Calu3 (cell line): ENCODE data around the gene GPR151. TPM values are rescaled to one million over a fixed set of nuclear protein-coding genes. Genes with fewer than 3 reads are reported as not detected.
A peak's percentile ranks its signal among the peaks of the same experiment; 100 is the strongest.

ENCODE experiments used
- BruUV-seq: library from RNA; stranded (reverse); fragments of 400-500 nt; replicated peaks from 2 replicates; lab custom pipeline; 2021; lab: Mats Ljungman, UMichigan
- CTCF ChIA-PET: fragments of 300-600 bp; sonication (Branson Sonifier 250); formaldehyde crosslinking; loops from one replicate; lab custom pipeline; 2022; ENCODE audit warnings: antibody characterized with exemption; lab: Charles Lee
- DNase-seq: peaks from one replicate; pipeline ENCODE4 v3.0.0; 2022
- H3K27ac Mint-ChIP-seq: one replicate; pipeline ENCODE4 v1.8.0; 2022; ENCODE audit warnings: mixed read lengths; ENCODE audit not compliant: unreplicated experiment
- H3K27me3 Mint-ChIP-seq: one replicate; pipeline ENCODE4 v1.8.0; 2022; ENCODE audit warnings: mixed read lengths; ENCODE audit not compliant: unreplicated experiment
- H3K36me3 Mint-ChIP-seq: one replicate; pipeline ENCODE4 v1.8.0; 2022; ENCODE audit warnings: mild to moderate bottlenecking, moderate library complexity, mixed read lengths; ENCODE audit not compliant: insufficient read depth, unreplicated experiment
- H3K4me1 Mint-ChIP-seq: one replicate; pipeline ENCODE4 v1.8.0; 2022; ENCODE audit warnings: mild to moderate bottlenecking, low read depth, mixed read lengths; ENCODE audit not compliant: unreplicated experiment
- H3K4me3 Mint-ChIP-seq: one replicate; pipeline ENCODE4 v1.8.0; 2022; ENCODE audit warnings: mild to moderate bottlenecking, low read depth, moderate library complexity, mixed read lengths; ENCODE audit not compliant: unreplicated experiment
- H3K9me3 Mint-ChIP-seq: one replicate; pipeline ENCODE4 v1.8.0; 2022; ENCODE audit warnings: low read depth, mixed read lengths; ENCODE audit not compliant: unreplicated experiment
- intact Hi-C: fragments of 100-400 bp; cut with micrococcal nuclease; formaldehyde crosslinking; loops from one replicate; pipeline ENCODE4 v1.10.0; 2022; ENCODE audit not compliant: unreplicated experiment
- total RNA-seq: library from RNA; stranded (reverse); gene quantifications from 2 replicates; pipeline ENCODE4 v1.2.3, GENCODE V29; 2022
- TF ChIP-seq, protein P1 (sequence below): fragments of 200-600 bp; IDR thresholded peaks from one replicate; pipeline ENCODE4 v1.8.0; 2022; ENCODE audit warnings: antibody characterized with exemption; ENCODE audit not compliant: unreplicated experiment

GPR151 gene
- total RNA-seq, 1 experiment from 2014 or later, result not detected

DNA sequence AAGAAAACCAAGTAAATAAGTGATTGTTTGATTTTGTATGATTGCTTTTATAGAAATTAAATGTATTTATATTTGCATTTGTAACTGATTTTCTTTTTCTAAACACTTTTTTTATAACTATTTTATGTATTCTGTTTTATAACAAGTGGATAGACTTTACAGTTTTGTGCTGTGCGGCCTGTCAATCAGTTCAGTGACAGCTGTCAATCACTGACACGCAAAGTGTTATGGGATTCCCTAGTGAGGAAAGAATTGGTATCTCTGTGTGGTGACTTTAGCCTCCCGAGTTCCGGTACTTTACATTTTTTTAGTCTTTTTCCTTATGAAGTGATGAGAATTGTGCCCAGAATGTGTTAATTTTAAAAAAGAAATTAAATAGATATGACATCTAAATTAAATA lies 16.3 kb downstream of the GPR151 start:
- intact Hi-C loops, result loop anchor here (5.0 kb wide), 1 partner anchor 37 kb away; no protein-coding TSS in a partner anchor
- Mint-ChIP-seq H3K4me1 (peaks cover 10% of the 10 kb centered on the region), H3K4me3 (no peak overlapping the region), H3K9me3 (no peaks in the 10 kb centered on the region), H3K36me3 (peaks cover 39% of the 10 kb centered on the region), H3K27me3 (no peaks in the 10 kb centered on the region), H3K27ac (no peak overlapping the region)
- no peak for DNase-seq
- CTCF ChIA-PET, result interaction anchor here (0.6 kb wide), 1 partner anchor 884 kb away, joined by 4 read pairs; no protein-coding TSS in a partner anchor
- BruUV-seq, result no TSS peak
- TF ChIP-seq, protein P1, sequence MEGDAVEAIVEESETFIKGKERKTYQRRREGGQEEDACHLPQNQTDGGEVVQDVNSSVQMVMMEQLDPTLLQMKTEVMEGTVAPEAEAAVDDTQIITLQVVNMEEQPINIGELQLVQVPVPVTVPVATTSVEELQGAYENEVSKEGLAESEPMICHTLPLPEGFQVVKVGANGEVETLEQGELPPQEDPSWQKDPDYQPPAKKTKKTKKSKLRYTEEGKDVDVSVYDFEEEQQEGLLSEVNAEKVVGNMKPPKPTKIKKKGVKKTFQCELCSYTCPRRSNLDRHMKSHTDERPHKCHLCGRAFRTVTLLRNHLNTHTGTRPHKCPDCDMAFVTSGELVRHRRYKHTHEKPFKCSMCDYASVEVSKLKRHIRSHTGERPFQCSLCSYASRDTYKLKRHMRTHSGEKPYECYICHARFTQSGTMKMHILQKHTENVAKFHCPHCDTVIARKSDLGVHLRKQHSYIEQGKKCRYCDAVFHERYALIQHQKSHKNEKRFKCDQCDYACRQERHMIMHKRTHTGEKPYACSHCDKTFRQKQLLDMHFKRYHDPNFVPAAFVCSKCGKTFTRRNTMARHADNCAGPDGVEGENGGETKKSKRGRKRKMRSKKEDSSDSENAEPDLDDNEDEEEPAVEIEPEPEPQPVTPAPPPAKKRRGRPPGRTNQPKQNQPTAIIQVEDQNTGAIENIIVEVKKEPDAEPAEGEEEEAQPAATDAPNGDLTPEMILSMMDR, result no peak

DNA sequence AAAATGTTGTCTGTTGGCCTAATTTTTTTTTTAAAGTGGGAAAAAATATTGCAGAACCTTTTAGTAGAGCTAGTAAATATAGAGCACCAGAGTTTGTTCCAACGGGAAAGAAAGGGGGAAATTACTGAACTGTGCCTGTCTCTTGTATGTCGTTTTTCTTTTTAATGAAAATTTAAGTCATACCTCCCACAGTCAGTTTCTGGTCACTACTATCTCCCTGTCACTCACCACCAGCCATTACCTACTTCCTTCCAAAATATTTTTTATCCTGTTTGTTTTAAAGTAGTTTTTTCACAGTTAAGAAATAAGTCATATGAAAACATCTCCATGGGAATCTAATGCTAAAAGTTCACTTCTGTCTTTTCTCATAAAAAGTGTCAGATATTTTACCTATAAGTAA lies 21.3 kb downstream of the GPR151 start:
- BruUV-seq, result no TSS peak
- TF ChIP-seq, protein P1, result no peak
- CTCF ChIA-PET, result no interaction called here
- Mint-ChIP-seq H3K36me3 (peaks cover 51% of the 10 kb centered on the region), H3K27me3 (no peaks in the 10 kb centered on the region), H3K4me3 (no peak overlapping the region), H3K4me1 (peaks cover 10% of the 10 kb centered on the region), H3K27ac (no peak overlapping the region), H3K9me3 (no peaks in the 10 kb centered on the region)
- intact Hi-C loops, result loop anchor here (5.0 kb wide), 1 partner anchor 32 kb away; no protein-coding TSS in a partner anchor
- DNase-seq, result no peak

DNA sequence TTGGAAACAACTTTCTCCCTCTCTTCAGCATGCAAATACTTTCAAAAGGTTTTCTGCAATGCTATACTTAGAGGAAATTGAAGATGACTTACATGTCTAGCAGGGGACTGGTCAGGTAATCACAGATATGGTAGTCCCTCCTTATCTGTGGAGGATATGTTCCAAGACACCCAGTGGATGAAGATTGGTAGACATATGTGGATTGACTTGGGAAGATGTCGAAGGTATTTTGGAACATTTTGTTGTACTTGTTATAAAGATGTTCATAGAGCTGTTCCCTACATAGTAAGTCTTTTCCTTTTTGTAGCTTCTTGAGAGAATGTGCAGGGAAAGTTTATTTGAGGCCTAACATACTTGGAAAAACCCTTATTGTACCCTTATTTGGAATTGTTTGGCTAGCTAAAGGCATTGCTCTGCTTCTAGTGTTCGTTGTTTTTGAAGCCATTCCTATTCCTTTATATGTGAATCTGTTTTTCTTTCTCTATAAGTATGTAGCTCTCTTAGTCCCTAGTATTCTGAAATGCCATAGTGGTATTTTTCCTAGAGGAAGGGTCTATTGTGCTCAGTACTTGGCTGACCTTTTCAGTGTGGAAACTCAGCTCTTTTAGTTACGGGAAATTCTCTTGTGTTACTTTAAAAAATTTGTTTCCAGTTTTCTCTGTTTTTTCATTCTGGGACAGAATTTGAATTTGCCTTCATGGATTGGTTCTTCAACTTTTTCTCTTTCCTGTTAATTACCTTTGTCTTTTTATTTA lies 25.7 kb downstream of the GPR151 start:
- TF ChIP-seq, protein P1, result no peak
- Mint-ChIP-seq H3K27me3 (no peaks in the 10 kb centered on the region), H3K9me3 (no peaks in the 10 kb centered on the region), H3K36me3 (peaks cover 58% of the 10 kb centered on the region), H3K4me3 (no peak overlapping the region), H3K4me1 (no peaks in the 10 kb centered on the region), H3K27ac (no peak overlapping the region)
- CTCF ChIA-PET, result no interaction called here
- no TSS peak for BruUV-seq
- DNase-seq, result no peak
- intact Hi-C loops, result no loop called here

DNA sequence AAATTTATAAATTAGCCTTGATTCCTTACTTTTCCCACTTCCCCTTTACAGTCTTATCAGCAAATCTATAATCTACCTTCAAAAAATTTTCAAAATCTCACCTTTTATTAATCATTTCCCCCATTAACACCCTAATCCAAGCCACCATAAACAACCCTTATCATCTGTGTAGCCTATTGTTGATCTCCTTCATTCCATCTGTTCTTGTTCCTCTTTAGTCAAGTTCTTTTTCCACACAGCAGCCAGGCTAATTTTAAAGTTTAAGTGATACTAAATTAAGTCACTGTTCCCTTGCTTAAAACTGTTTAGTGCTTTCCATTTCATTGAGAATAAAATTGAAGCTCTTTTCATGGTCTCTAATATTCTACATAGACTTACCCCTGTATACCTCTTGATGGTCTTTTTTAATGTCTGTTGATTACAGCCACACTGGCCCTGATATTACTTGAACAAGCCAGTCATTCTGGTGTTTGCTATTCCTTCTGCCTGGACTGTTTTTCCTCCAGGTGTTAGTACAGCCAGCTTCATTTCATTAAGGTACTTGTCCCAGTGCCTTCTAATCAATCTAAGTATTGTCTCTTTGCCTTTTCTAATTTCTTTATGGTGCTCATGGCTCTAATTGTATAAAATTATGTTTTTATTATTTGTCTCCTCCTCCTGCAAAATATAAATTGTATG lies 31.1 kb downstream of the GPR151 start:
- no TSS peak for BruUV-seq
- CTCF ChIA-PET, result no interaction called here
- no peaks in the 10 kb centered on the region for H3K4me1 Mint-ChIP-seq
- no peaks in the 10 kb centered on the region for H3K9me3 Mint-ChIP-seq
- H3K27ac Mint-ChIP-seq, result peak overlapping the region; percentile 1
- TF ChIP-seq, protein P1, result no peak
- peaks cover 43% of the 10 kb centered on the region for H3K36me3 Mint-ChIP-seq
- no peaks in the 10 kb centered on the region for H3K27me3 Mint-ChIP-seq
- intact Hi-C loops, result no loop called here
- no peak overlapping the region for H3K4me3 Mint-ChIP-seq
- DNase-seq, result no peak
